IPS-11a (cell line): Measurements from ENCODE around the gene CEP43.
"Not testable (repeated sequence)": the region's sequence is repeated elsewhere in the genome, so short reads cannot be mapped to it uniquely, and the experiment has no call there.

ENCODE experiments used
- H3K4me3 ChIP-seq: one replicate; pipeline ENCODE4 v1.5.1; 2013; ENCODE audit warnings: low read depth, low read length, control low read depth

The CEP43 gene, protein sequence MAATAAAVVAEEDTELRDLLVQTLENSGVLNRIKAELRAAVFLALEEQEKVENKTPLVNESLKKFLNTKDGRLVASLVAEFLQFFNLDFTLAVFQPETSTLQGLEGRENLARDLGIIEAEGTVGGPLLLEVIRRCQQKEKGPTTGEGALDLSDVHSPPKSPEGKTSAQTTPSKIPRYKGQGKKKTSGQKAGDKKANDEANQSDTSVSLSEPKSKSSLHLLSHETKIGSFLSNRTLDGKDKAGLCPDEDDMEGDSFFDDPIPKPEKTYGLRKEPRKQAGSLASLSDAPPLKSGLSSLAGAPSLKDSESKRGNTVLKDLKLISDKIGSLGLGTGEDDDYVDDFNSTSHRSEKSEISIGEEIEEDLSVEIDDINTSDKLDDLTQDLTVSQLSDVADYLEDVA

DNA sequence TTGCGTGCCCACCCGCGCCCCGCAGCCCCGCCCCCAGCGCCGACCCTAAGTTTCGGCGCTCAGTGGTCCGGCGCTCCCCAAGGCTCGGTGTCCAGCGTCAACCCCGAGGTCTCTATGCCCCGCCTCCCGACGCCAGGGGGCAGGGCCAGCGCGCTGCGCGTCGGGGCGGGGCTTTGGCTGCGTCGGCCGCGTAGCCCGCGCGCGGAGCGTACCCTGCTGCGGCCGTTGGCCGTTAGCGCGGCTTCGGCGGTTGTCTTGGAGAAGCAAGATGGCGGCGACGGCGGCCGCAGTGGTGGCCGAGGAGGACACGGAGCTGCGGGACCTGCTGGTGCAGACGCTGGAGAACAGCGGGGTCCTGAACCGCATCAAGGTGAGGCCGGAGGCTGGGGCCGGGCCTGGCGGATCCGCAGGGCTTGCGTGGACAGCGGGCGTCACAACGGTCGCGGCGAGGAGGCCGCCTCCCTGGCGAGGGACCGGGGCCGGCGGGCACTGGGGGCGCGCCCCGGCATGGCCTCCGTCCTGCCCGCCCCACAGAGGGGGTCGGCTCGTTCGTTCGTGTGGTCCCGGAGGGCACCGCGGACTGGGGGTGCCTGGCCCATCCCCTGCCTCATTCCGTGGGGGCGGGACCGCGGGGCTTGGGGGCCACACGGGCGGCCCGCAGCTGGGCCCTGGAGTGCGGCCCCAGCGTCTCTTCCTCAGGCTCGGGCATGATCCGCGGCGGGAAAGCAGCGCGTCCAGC lies at the start of gene CEP43:
Gene CEP43 (plus strand): TSS at position 253 of the 739 bp plus-strand sequence. CDS start 16 bp downstream, at position 269.
- H3K4me3 ChIP-seq = peak within 1 kb of the TSS; percentile 91

DNA sequence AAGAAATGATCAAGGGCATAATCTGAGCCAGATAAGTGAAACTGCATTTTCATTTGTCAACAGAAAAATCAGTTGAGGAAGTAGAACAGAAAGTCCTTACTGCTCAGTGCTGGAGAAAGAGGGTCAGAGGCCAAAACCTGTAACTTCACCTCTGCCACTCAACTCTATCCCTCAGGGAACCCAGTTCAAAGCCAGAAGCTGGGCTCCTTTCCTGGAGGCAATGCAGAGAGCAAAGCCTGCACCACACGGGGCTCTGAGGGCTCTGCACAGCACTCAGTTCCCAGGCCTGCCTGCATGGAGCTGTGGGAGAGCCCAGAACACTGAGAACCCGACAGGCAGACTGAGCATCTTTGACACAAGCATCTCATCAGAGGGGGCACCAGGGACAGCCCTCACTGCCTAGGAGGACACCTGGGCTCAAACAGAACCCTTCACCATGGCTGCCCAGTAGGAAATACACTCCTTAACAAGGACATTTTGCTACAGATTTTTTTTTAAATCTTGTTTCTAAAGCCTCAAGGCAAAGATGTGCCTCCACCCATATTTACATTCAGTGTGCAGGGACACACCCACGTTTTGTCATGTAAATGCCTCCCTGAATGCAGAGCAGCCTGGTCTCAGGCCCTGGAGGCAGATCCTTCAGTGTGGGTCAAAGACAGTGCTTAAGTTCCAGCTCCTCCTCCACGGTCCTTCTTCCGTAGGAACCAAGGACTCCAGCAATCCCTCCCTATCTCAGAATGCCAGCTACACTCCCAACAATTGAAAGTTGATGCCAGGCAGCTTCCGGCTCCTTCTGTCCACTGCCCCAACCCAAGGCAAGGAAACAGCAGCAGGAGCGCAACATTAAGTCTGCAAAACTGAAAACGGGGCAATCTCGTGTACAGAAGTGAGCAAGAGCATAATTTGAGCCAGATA lies 49.4 kb upstream of the CEP43 start:
- H3K4me3 ChIP-seq = no peak overlapping the region

DNA sequence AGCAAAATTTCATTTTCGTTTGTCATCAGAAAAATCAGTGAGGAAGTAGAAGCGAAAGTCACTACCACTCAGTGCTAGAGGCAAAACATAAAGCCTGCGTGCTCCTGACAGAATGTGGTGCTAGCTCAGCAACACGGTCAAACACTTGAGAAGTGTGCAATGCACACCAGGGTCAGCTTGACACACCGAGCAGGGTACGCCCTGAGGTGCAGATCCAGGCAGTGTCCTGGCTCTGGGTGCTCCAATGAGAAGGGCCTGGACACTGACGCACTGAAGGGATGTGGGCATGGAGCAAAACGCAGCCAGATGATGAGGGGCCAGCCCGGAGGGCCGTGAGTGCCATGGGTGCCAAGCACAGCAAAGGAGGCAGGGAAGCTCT lies 48.8 kb upstream of the CEP43 start:
- H3K4me3 ChIP-seq = no peak overlapping the region

DNA sequence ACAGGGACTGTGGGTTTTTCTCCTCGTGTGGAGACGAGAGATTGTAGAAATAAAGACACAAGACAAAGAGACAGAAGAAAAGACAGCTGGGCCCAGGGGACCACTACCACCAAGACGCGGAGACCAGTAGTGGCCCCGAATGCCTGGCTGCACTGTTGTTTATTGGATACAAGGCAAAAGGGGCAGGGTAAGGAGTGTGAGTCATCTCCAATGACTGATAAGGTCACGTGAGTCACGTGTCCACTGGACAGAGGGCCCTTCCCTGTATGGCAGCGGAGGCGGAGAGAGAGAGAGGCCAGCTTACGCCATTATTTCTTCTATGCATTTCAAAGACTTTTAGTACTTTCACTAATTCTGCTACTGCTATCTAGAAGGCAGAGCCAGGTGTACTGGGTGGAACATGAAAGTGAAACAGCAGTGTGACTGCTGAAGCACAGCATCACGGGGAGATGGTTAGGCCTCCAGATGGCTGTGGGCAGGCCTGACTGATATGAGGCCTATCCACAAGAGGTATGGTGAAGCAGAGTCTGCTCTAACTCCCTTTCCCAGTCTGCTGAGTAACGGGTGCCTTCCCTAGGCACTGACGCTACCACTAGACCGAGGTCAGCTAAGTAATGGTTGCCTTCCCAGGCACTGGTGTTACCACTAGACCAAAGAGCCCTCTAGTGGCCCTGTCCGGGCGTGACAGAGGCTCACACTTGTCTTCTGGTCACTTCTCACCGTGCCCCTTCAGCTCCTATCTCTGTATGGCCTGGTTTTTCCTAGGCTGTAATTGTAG lies 48.1 kb upstream of the CEP43 start:
- H3K4me3 ChIP-seq = not testable (repeated sequence)

DNA sequence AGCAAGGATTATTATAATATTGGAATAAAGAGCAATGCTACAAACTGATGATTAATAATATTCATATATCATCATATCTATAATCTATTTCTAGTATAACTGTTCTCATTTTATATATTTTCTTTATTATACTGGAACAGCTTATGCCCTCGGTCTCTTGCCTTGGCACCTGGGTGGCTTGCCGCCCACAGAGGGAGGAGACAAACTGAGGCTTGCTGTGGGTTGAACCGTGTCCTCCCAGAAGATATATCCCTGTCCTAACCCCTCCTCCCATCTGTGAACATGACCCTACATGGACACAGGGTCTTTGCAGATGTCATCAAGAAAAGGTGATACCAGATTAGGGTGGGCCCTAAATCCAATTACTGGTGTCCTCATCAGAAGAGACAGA lies 47.5 kb upstream of the CEP43 start:
- no peak overlapping the region for H3K4me3 ChIP-seq

DNA sequence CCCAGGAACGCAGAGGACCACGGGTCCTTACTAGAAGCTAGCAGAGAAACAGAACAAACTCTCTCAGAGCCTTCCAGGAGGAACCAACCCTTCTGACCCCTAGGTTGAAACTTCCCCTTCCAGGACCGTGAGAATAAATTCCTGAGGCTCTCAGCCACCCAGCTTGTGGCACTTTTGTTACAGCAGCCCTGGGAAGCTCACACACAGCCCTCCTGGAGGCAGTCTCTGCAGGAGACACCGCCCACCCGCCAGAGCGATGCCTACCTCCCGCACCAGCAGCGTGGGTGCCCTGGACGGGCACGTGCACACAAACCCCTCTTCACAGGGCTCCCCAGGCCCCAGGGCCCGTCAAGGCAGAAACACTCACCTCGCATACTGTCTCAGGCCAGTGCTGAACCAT lies 47.1 kb upstream of the CEP43 start:
- no peak overlapping the region for H3K4me3 ChIP-seq

DNA sequence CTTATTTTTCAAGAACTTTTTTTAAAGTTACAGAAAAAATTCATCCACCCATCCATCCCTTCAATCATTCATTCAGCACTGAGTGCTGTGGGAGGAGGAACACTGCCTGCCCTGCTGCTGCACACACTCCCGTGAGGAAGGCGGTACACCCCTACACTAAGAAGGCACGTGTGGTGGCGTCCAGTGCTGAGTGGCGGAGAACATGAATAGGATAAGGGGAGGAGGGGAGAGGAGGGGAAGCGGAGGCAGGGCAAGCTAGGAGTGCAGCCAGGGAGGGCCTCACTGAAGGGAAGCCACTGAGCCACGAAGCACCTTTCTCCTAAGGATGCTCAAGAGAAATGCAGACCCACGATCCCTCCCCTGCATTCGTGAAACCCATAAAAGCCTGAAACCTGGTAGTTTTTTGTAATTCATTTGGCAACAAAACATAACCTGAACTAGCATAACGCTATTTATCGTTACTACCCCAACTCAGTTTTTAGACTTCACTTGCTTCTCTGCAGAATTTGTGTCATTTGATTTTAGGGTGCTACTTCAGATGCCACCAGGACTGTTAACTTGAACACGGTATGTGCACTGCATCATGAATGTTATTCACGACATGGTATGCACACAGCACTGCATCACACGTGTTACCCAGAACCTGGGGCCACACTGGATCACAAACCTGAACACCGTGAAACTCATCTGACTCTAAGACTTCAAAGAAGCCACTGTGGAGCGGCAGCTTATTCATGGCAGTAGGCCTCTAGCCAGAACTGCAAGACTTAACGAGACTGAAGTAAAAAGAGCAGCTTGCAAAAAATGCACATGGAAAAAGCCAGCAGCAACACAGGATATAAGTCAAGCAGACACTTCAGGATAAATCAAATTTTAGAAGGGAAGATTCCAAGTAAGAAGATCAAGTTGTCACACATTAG lies 46.4 kb upstream of the CEP43 start:
- no peak overlapping the region for H3K4me3 ChIP-seq

DNA sequence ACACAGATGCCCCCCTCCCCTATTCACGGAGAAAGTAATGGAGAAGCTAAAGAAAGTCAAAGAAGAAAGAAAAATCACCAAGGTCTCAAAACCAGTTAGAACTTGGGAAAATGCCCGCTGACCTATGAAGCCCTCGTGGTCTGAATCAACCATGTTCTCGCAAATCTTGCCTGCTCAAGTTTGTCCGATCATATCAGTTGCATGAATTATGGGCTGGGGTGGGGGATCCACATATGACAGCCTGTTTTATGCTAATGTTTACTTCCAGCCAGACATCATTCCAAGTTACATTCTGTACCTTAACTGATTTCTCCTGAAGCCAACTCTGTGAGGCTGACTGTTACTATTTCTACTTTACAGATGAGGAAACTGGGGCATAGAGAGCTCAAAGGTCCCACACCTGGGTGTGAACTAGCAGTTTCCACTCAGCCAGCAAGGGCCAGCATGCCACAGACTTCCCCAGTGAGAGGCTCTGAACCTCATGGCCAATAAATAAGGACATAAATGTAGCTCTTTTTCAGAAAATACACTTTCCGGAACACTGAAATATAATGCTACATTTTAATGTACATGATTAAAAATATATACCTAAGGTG lies 45.0 kb upstream of the CEP43 start:
- H3K4me3 ChIP-seq = no peak overlapping the region

DNA sequence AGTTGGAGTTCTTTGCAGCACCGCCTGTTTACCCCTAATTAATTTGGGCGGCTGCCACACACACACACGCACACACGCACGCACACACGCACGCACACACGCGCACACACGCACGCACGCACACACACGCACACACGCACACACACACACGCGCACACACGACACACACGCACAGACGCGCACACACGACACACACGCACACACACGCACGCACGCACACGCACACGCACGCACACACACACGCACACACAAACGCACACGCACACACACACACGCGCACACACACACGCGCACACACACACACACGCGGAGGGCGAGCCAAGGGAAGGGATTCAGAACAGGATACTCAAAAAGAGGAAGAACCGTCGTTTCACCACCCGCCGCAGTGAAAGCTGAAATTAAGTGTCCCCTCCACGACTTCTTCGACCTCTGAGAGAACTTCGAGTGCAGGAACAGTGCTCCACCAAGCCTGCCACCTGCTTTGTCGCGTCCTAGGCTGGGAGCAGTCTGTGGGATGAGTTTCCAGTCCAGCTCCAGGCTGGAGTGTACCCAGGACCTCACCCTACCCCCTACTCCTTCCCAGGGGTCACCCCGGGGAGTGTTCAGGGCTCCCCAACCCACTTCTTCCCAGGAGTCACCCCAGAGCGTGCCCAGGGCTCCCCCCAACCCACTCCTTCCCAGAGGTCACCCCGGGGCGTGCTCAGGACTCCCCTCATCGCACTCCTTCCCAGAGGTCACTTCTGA lies 43.9 kb upstream of the CEP43 start:
- peak overlapping the region; percentile 74 for H3K4me3 ChIP-seq

DNA sequence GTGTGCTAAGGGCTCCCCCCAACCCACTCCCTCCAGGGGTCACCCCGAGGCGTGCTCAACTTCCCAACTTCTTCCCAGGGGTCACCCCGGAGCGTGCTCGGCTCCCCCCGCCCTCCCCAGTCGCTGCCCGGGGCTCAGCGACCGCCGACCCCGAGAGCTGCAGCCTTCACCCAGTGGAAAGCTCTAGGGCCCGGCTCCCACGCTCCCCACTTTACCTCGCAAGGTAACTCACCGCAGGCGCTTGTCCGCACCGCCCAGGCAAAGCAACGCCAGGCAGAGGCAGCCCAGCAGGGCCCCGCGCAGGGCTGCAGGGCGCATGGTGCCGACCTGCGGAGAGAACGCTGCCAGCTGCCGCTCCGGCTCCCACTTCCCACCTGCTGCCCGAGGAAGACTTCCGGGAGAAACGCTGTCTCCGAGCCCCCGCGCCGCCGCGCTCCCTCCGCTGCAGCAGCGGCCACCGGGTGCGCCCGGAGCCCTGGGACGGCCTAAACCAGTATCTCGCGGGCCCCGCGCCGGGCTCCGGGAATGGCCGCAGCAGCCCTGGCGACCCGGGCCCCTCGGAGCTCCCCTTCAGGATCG lies 43.2 kb upstream of the CEP43 start:
- peak overlapping the region; percentile 74 for H3K4me3 ChIP-seq

DNA sequence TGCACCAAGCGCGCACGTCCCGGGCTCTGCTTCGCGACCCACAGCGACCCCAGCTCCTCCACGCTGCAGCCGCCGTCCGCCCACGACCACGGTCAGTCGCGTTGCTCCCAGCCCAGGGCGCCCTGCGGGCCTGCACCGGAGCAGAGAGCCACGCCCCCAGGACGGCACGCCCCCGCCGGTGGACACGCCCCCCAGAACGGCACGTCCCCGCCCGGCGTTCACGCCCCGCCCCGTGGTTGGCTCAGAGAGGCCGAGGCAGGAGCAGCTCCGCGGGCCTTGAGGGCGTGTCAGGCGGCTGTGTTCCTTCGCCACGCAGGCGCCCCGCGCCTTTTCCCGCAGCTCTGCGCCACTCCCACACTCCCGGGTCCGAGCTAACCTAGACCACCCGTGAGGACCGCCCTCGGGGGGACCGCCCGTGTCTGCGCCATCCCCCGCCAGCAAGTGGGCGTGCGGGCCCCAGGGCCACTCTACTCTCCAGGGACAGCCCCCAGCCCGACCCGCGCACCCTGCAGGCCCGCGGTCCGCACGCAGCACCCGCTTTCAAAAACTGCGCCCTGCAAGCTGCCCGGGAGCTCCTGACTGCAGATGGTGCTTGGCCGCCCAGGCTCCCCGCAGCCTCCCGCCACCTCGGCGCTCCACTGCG lies 42.6 kb upstream of the CEP43 start, which contains the start of gene RNASET2:
Gene RNASET2 (minus strand): TSS at position 107 of the 643 bp plus-strand sequence. CDS start 368 bp downstream, outside the sequence.
- peak within 1 kb of the TSS; percentile 74 for H3K4me3 ChIP-seq

DNA sequence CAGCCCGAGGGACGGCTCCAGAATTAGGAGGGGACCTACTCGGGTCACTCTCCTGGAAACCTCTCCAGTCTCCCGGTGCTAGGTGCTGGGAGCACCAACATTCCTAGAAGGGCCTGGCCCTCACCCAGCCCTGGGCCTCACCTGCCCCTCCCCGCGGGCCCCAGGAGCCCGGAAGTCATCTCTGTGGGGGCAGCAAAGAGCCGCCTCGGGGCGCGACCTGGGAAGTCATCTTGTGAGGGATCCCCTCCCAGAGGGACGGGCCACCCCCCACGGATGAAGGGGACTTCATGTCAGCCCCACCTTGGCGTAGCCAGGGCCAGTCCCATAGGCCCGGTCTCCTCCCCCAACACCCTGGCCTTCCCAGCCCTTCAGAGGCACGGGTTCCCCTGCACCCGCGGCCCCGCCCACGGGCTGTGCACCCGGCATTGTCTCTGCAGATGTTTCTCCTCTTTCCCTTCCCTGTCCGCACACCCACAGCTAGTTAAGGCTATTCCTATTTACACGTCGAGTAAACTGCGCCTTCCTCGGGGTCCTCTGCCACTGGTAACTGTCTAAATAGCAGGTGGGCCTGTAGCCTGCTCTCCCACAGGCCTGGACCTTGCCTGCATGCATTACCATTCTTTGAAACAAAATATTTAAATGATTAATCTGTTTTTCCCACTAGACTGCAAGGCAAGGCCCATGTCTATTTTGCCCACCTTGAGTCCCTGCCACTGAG lies 42.0 kb upstream of the CEP43 start:
- H3K4me3 ChIP-seq = peak overlapping the region; percentile 74

DNA sequence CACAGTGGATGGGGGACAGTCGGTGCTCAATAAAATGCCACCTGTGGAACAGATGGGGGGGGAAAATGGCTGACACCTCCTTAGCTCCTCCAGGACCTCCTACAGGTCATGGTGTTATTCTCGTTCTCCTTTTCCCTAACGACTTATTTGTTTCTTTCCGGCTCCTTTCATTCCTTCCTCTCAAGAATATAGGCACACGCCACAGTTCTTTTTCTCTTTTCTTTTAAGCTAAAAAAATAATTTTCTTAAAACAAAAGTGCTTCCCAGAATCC lies 41.5 kb upstream of the CEP43 start:
- H3K4me3 ChIP-seq = no peak overlapping the region

DNA sequence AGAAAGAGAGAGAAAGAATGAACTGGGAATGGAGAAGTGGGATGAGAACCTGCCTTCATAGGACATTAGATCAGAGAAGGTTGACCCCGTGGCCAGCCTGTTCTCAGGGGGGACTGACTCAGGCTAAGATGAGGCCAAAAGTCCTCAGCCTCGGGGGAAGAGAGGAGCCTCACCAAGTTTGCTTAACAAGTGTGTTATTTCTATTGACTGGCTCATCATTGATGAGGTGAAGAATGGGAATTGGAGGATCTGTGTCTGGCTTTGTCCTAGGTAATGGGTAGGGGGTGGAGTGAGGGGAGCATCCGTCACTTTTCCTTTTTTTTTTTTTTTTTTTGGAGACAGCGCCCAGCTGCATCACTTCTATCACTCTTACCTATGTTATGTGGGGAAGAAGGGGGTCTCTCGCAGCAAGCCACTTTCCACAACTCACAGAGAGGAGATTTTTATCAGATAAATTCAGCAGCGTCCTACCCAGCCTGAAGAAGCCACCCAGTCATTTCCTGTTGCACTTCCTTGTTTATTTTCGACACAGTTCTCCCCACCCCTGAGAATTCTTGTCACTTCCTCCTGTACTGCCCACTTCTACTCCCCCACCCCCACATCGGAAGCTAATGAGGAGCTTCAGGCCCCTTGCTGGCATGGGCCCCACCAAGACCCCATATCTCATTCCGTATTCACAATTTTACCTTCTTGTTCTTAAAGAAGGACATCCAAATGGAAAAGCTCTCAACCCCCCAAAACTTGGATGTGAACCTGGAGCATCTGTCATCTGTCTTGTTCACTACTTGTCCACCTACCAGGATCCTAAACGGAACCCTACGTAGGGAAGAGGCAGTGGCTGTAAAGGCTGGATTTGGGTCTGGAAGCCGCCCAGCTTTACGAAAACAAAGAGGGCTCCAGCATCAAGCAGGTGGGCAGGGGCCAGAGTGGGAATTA lies 40.0 kb upstream of the CEP43 start:
- no peak overlapping the region for H3K4me3 ChIP-seq

DNA sequence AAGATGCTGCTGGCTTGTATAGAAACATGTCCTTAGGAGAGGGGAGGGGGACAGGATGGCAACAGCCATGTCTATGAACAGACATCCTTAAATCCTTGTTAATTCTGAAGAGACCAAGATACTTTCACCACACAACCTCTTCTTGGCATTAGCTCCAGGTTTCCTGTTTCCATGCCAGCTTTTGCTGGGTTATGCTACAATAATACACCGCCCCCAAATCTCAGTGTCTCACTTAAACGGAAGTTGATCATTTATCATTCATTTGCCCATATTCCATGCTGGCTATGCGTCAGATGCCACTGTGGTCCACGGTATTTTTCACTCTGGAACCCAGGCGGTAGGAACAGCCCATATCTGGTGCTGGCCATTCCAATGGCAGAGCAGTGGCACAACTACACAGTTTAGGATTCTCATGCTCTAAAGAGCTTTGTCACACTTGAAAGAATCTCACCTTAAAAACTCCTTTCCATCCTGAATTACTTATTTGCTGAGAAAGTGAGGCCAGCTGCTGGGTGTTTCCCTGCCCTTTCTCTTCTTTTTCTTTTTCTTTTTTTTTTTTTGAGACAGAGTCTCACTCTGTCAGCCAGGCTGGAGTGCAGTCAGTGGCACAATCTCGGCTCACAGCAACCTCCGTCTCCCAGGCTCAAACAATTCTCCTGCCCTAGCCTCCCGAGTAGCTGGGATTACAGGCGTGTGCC lies 39.1 kb upstream of the CEP43 start:
- H3K4me3 ChIP-seq = no peak overlapping the region
